Measurements from ENCODE around the gene EHD3.
"Not testable (repeated sequence)": the region's sequence is repeated elsewhere in the genome, so short reads cannot be mapped to it uniquely, and the experiment has no call there.

EHD3 gene

GRCh38 chr2:31256611-31257382 lies 22.8 kb downstream of the EHD3 start:
- DNase-seq (ENCODE audit: low spot score) = peak; percentile 45

DNA sequence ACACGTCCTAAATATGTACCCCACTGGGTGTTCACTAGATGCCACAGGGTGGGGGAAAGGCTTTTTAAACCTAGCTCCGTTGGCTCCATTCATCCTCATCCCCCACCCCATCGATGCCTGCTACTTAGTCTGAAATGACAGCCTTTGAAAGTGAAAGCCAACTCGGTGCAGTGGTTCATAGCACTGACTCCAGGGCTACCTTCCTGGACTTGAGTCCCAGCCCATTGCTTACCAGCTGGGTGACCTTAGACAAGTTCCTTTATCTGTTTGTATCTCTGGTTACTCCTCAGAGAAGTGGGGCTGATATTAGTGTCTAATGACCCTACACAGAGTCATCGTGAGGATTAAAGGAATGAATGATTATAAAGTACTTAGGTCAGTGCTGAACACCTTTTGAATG lies 24.4 kb downstream of the EHD3 start:
- peak; percentile 7 for DNase-seq (ENCODE audit: low spot score)

DNA sequence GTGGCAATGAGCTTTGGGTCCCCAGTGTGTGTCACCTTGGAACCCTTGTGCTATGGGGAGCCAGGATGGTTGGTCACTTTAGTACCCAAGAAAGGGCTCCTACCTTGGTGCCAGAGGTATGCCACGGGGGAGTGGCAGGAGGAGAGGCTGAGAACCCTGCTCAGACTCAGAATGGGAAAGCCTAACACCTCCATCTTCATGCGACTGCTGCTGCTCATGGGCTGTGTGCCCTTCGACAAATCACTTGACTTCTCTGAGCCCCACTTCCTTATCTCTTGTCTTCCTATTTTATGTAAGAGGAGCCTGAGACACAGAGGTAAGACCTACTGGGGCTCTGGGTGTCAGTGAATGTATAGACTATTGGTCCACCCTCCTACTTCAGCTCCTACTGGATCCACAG lies 25.1 kb downstream of the EHD3 start:
- DNase-seq (ENCODE audit: low spot score) = no peak

GRCh38 chr2:31260870-31261269 lies 26.9 kb downstream of the EHD3 start:
- DNase-seq (ENCODE audit: low spot score) = no peak

GRCh38 chr2:31263636-31264190 lies 29.8 kb downstream of the EHD3 start:
- no peak for DNase-seq (ENCODE audit: low spot score)

DNA sequence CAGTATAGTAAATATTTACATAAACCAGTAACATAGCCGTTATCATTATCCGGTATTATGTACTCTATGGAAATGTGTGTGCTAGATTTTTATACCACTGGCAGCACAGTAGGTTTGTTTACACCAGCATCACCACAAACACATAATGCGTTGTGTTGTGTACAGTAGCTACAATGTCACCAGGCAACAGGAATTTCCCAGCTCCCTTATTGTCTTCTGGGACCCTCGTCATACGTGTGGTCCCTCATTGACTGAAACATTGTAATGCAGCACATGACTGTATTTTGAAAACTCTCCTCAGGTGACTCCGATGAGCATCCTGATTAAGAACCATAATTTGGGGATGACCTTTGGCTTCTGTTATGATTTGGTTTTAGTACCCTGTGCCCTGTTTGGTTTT lies 31.3 kb downstream of the EHD3 start:
- DNase-seq (ENCODE audit: low spot score) = no peak

DNA sequence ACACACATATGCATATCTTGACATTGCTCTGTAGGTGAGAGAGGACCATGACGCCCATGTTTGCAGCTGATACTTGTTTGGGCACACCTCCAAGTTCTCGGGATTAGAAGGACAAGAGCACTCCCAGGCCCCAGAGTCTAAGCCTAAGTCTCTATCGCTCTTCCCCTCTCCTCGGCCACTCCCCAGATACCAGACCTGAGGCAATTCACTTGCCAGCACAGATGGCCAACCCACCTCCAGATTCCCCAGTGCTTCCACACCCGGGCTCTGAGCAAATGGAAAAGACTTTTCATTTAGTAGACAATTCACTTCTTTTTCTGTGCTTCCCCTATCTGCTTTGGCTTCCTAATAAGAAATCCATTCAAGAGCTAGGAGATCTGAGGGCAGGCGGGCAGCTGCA lies 32.9 kb downstream of the EHD3 start:
- no peak for DNase-seq (ENCODE audit: low spot score)

DNA sequence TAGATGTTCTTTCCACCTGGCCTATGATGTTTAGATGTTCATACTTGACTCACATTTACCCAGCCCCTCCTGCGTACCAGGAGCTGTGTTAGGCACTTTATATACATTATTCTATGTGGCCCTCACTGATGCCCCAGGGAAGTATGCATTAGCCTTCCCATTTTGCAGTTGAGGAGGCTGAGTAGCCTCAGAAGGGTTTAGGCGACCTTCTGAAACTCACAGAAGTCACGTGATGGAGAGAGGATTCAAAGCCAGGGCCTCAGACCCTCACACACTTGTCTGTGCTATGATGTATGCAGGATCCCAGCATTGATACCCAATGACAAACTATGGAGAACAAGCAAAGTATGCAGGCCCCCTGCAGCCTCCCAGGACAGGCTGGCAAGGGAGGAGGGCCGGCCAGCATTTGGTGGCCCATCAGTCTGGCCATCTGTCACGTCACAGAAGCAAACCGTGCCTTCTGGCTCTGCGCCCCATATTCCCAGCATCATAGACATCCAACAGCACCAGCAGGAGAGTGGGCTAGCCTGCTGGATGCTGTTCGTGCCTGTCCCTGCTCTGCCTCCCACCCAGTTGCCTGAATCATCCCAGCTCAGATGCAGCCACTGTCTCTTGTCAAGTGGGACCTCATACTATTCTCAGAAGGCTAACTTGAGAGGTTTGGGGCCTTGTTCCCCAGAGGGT lies 33.6 kb downstream of the EHD3 start:
- no peak for DNase-seq (ENCODE audit: low spot score)

- no peak for DNase-seq (ENCODE audit: low spot score)
Measured at GRCh38 chr2:31268344-31268743, 34.4 kb downstream of the EHD3 start.

GRCh38 chr2:31269087-31269486 lies 35.1 kb downstream of the EHD3 start:
- DNase-seq (ENCODE audit: low spot score) = no peak

DNA sequence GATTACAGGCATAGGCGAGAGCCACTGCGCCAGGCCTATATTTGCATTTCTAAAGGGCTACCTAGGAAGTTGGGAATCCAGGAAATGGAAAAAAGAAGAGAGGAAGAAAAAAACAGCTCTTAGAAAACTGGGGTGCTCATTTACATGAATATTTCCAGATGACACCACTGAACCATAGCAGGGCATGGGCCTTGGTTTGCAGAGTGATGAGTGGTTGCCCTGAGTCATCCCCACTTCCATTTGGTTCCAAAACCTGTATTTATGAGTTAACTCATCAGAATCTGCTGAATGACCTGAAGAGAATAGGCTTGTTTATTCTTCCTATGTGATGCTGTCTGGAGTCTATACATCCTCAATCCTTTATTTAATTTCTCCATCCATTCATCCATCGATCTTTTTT lies 36.2 kb downstream of the EHD3 start:
- DNase-seq (ENCODE audit: low spot score) = no peak

- DNase-seq (ENCODE audit: low spot score) = no peak
Measured at GRCh38 chr2:31270822-31271231, 36.9 kb downstream of the EHD3 start.

- DNase-seq (ENCODE audit: low spot score) = no peak
Measured at GRCh38 chr2:31271851-31272267, 37.9 kb downstream of the EHD3 start.

GRCh38 chr2:31274401-31275075 lies 40.6 kb downstream of the EHD3 start:
- DNase-seq (ENCODE audit: low spot score) = no peak

GRCh38 chr2:31275976-31276375 lies 42.0 kb downstream of the EHD3 start:
- no peak for DNase-seq (ENCODE audit: low spot score)

DNA sequence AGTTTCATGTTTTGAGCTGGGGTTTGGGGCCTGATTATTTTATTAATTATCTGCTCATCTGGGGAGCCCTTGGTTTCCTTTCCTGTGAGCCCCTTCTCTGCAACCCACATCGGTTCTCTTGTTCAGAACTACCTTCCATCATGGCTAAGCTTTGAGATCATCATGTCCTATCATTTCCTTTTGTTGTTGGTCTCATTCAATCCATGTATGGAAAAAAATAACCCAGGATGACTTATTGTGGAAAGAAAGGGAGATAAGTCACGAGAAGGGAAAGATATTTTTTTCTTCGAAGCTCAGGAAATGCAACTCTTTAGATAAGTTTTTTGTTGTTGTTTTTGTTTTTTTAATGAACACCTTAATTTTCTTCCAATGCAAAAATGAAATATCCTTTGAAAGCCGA lies 43.7 kb downstream of the EHD3 start:
- no peak for DNase-seq (ENCODE audit: low spot score)

DNA sequence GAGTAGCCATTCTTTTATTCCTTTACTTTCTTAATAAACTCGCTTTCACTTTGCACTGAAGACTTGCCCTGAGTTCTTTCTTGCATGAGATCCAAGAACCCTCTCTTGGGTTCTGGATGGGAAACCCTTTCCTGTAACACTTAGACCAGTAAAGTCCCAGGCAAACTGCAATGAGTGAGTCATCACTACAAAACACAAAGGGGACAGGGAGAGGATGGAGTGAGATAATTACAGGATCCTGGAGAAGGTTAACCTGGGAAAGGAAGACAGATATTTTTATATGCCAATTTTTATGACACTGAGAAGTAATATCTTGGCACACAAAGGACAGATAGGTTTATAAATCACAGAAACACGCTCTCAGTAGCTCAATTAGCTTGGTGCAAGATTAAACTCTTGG lies 48.7 kb downstream of the EHD3 start:
- DNase-seq (ENCODE audit: low spot score) = no peak

GRCh38 chr2:31283193-31283919 lies 49.4 kb downstream of the EHD3 start:
- DNase-seq (ENCODE audit: low spot score) = not testable (repeated sequence)

DNA sequence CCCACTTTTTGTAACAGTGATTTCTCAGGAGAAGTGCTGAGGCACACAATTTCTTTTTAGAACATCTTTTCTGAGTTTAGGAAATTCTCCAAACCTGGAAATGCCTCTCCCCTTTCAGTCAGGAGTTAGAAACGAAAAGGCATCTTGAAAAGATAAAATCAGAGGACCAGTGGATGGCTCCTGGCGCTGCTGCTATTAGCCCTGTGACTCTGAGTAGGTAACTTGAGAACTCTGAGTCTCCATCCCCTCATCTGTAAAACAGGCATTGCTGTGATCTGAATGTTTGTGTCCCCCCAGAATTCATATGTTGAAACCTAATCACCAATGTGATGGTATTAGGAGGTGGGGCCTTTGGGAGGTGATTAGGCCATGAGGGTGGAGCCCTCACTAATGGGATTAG lies 50.2 kb downstream of the EHD3 start:
- DNase-seq (ENCODE audit: low spot score) = no peak

DNA sequence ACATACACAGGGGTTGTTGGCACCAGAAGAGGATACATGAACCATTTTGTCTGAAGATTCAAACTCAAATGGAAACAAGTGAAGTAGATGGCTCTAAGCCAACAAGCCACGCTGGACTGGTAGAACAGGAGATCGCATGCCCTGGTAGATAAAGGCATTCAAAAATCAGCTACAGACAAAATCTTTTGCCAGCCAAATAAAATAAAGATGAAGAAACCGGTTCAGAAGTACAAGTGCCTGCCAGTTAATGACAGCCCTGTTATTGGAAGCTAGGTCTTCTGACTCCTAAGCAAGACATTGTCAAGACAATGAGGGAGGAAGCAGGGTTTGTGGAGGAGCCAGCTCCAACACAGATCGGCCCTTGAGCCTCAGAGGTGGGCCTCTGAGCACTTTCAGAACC lies 52.3 kb downstream of the EHD3 start:
- no peak for DNase-seq (ENCODE audit: low spot score)

DNA sequence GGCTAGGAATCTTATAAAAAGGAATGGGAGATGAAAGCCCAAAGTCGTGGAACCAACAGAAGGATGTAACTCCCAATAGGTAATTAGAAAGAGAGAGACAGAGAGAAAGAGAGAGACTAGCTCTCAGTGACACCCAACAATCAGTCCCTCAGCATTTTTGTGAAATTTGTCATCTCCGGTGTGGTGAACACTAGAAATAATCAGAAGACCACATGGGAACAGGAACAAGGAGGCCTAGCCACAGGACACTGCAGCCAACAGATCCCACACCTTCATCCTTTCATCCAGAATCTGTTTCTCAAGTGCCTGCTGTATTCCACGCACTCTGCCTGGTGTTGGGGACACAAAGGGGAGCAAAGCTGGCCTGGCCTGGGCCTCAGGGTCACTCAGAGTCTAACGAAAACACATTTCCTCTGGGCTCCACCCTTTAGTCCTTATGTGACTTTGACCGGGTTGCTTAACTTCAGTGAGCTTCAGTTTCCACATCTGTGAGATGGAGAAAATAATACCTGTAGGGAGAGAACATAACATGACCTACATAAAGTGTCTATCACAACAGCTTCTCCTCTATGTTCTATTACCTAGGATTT lies 53.1 kb downstream of the EHD3 start:
- DNase-seq (ENCODE audit: low spot score) = no peak

- DNase-seq (ENCODE audit: low spot score) = no peak
Measured at GRCh38 chr2:31287654-31288053, 53.7 kb downstream of the EHD3 start.
